ENCODE measurements around the gene GGACT. TPM values are rescaled to one million over a fixed set of nuclear protein-coding genes. Genes with fewer than 3 reads are reported as not detected.
A peak's percentile ranks its signal among the peaks of the same experiment; 100 is the strongest.

Gene GGACT
- total RNA-seq, 1 experiment from 2014 or later: 1.4 TPM

DNA sequence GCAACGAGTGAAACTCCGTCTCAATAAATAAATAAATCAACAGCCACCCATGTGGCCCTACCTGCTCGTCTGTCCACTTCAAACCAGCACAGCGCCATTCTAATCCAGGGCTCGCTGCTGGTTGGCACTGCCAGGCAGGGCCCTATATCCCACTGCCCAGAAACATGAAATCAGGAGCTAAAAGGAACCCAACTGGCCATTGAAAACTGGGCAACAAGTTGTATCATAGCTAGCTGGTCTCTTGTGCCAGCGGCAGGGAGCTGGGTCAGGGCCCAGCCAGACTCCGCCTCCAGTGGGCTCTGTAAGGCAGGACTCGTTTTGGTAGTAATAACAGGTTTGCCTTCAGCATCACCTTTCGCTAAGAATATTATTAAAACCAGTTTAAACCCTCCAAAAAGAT, 39.3 kb downstream of the GGACT start:
- no peak for DNase-seq (ENCODE audit: low read depth)

GRCh38 chr13:100547791-100548201, 40.8 kb downstream of the GGACT start:
- no peak for DNase-seq (ENCODE audit: low read depth)

GRCh38 chr13:100546713-100547405, 41.7 kb downstream of the GGACT start:
- DNase-seq (ENCODE audit: low read depth): no peak

DNA sequence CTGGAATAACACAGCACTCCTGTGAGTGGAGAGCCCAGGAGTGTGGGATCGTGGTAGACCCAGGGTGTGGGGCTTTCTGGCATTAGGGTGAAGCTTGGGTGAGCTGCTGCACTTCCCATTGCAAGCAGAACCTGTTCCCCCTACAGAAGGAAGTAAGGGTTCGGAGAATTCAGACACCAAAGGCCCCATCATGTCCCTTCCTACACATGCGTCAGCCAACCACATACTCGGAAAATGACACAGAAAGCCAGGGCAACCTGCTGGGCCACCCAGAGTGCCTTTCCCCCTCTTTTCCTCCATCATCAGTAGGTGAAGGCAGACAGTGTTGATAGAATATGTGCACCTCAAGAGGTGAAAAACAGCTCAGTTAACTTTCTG, 42.9 kb downstream of the GGACT start:
- DNase-seq (ENCODE audit: low read depth): no peak

DNA sequence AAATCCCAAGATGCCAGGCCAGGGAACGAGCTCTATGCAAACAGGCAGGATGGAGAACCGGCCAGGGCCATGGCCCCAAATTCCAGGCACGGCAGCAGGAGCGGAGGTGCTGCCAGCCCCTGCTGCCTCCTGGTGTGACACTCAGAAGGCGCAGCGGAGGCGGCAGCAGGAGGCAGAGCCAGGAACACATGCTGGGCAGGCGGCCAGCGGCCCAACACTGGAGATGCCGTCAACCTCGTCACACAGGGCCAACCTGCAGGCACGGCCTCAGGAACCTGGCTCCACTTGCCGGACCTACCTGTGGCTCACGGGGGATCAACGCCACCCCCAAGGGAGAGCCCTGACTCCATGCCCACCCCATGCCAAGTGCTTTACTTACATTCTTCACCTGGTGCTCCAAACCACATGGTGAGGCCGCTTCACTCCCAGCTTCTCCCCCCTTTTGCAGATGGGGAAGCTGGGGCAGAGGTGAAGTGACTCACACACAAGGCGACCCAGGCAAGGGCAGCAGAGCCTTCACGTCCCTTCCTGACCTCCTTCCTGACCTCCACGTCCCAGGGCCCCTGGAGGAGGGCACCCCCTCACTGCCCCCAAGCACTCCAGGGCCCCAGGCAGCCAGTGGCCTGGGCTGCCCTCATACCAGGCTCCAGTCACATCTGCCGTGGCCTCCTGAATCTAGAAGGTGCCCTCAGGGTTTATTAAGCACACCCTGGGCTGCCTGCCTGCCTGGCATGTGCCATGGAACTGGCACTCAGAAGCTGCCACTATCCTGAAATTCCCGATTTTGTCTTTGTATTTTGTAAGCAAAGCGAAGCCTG, 43.5 kb downstream of the GGACT start:
- DNase-seq (ENCODE audit: low read depth): no peak

- no peak for DNase-seq (ENCODE audit: low read depth)
Observed at GRCh38 chr13:100543872-100544602, 44.6 kb downstream of the GGACT start.

DNA sequence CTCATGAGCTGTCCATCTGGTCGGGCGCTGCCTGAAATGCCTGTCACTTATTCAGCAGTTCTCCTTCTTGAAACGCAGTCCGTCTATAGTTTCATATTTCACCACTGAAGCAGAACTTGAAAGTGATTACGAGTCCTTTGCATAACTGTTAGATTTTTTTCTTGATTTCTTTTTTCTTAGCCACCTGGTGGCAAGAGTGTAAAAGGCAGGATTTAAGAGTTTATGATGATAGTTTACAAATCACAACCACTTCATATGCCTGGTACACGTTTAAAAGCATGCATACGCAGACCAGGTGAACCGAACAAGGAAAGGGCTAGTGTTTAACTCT, 45.8 kb downstream of the GGACT start:
- DNase-seq (ENCODE audit: low read depth): peak; percentile 5

DNA sequence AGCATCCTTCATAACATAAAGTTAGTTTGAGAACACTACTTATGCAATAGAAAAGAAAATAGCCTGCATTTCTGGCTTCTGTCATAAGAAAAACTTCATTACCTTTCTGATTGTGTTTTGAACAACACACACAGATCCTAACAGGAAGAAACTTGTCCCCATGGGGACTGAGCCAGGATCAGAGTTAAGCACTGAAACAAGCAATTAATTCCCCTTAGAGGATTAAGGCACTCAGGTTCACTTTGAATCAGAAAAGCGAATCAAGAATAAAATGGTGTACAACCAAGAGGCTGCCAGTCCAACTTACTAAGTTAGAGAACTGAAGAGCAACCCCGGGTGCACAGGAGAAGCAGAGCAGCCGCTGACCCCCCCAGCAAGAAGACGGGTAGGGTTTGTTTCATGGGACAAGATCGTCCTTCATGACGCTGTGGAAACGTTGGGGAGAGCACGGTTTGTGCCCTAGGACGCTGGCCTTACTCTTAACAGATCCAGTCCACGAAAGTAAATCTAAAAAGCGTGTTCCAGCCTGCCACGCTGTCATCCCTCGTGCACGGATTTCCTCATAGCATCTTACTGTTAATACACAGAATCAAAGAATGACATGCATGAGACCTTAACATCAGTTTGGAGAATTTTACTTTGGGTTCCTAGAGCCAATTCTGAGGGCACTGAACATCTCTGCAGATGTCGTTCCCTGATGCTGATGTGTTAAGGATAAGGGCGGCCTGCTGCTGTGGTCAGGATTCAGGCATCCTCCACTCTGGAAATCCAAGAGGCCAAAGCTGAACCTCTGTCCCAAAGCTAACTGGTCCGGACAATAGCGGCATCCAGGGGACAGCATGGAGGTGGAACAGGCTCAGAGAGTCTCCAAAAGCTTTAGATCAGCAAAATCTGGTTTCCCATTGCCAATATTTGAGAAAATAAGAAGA, 46.4 kb downstream of the GGACT start:
- DNase-seq (ENCODE audit: low read depth): no peak

GRCh38 chr13:100540621-100541020, 48.0 kb downstream of the GGACT start:
- DNase-seq (ENCODE audit: low read depth): no peak

DNA sequence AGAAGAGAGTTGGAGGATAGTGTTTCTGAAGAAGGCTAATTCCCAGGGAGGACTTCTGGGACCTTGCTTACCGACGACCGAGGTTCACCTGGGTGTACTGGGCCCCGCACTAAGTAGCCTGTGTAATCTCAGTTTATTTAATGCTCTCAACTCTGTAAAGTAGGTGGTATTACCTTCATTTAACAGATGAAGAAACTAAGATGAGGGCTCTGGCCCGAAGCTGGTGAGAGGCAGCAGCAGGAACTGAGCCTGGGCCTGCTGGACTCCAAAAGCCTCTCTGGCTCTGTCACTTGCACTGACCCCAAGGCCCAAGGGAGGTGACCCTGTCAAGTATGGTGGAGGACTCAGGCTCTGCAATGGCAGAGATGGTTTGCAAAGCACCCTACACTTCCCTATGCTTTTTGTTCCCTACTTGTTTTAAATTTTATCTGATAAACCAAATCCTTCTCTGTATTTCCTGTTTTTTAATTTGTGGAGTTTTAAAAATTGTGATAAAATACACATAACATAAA, 50.6 kb downstream of the GGACT start:
- no peak for DNase-seq (ENCODE audit: low read depth)

DNA sequence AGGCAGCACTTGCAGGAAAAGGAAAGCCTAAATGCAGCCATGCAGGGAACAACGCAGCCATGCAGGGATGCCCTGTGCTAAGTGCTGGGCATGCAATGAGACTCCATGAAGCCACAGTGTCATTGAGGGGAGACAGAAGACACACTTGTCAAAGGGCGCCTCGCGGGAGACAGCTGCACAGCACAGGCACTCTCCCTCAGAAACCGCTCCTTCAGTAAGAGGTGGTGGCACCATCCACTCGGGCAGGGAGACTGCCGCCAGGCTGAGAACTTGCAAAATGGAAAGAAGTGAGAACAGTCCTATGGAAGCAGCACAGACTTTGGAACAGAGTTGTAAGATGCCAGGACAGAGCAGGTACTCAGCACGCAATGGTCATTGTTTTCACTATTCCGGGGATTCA, 51.1 kb downstream of the GGACT start:
- no peak for DNase-seq (ENCODE audit: low read depth)

DNA sequence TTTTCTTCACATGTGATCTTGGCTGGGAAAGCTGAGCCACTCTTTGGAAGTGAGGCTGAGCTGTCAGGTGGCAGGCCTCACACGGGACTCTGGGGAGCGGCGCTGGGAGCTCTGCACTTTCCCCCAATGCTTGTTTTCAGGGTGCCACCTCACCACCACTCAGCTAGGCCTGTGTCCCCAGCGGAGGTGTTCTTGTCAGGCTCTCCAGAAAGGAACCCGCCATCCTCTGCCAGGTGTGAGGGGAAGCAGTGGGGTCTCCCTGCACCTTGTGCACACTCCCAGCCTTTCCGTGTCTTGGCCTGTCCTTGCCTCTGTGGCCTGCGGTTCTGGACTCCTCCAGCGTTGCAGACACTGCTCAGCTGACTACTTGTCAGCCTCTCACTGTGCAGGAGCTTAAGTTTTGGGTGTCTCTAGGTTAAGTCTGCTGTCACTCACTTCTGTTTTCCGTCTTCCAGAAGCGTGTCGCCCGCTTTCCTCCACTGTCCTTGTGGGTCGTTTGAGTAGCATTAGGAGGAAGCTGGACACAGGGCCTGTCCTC, 51.9 kb downstream of the GGACT start:
- DNase-seq (ENCODE audit: low read depth): no peak

DNA sequence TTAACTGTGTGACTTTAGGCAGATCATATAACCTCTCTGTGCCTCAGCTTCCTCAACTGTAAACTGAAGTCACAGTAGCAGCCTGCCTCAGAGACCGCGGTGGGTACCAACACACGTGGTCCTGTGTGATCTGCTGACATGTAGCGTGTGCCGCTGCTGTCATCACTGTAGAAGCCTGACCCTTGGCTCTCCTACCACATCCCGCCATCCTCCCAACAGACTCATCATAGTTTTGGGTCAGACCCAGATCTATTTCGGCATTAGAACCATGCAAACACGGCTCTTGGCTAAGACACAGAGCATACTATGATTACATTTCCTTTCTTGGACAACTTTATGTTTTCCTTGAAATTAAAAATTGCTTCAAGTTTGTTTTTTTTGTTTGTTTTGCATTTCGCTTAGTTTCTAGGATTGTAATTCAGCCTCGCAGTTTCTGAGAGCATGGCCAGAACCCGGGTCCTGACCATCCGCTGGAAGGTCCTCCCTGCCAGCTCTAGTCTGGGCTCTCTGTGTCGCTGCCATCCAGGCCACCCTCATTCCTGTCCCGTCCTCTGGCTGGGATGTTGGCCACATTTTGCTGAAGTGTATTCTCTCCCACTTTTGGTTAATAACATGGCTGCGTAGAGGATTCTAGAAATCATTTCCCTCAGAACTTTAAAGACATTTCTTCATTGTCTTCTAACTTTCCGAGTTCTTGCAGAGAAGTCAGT, 53.0 kb downstream of the GGACT start:
- DNase-seq (ENCODE audit: low read depth): no peak

DNA sequence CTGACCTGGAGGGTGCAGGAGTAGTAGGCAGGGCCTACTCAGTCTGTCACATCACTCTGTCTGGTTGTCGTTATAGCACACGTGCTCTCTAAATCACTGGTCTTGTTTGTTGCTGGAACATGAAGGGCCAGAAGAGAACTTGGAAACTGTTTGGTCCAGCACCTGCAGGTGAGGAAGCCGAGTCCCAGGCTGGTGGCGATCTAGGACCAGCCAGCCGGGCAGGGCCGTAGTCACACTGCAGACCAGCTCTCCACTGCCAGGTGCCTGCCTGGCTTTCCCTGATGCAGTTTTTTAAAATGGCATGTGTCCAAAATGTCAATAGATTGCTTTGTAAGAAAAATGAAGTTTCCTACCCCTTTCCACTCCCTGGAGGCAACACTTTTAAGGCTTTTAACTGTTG, 53.7 kb downstream of the GGACT start:
- no peak for DNase-seq (ENCODE audit: low read depth)

DNA sequence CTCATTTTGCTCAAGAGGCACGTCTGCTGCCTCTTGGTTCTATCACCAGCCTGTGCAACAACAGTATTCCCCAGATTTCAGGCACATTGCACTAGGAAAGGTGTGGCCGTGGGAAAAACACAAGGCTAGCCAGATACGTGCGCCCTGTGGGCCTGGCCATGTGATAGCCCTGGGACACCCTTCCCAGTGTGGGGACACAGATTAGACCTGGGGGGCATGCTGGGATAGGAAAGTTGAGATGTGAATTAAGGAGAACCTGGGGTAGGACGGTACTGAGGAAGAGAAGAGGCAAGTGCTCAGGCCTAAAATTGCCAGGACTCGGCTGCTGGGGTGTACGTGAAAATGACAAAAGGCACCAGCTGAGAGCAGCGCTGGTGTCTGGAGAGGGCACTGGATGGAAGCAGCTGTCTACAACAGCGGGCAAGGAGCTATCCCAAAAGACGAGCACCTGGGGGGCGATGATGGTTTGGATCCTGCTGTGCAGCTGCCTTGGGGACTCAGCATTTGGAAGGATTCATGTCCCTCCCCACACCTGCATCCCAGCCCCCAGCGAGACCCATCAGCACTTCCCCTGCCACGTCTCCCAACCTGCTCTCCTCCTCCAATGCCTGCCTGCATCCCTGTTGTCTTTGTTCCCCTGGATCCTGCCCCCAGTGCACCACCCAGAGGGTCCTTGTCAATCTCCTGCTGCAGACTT, 54.3 kb downstream of the GGACT start:
- DNase-seq (ENCODE audit: low read depth): no peak

GRCh38 chr13:100533588-100534041, 55.0 kb downstream of the GGACT start:
- DNase-seq (ENCODE audit: low read depth): no peak

DNA sequence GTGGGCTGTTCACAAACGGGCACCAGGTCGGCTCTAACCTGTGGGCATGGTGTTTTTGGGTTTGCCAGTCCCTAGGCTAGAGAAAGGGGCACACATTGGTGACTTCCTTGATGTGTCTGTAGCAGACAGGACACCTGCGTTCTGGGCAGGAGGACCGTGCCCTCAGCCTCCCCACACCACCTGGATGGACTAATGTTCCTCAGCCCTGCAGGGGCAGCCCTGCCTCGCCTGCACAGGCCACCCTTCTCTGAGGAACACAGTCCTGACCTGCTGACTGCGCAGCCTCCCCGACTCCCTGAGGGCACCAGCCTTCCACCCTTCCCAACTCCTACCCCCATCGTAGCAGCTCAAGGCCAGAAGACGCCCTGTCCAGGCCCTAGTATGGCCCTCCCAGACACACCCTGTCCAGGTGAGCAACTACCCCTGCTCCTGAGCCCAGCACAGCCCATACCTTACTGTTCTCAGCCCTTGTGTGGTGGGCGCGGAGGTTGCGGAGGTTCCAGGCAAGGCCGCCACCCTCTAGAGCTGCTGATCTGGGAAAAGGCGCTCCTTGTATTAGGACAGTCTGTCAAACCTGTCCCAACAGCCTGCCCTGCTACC, 55.7 kb downstream of the GGACT start:
- no peak for DNase-seq (ENCODE audit: low read depth)

- no peak for DNase-seq (ENCODE audit: low read depth)
Observed at GRCh38 chr13:100532090-100532766, 56.4 kb downstream of the GGACT start.

GRCh38 chr13:100530671-100531213, 57.8 kb downstream of the GGACT start:
- no peak for DNase-seq (ENCODE audit: low read depth)
